AG04450 (cell line): Measurements from ENCODE around the gene PNPLA1. TPM values are rescaled to one million over a fixed set of nuclear protein-coding genes. Genes with fewer than 3 reads are reported as not detected.

ENCODE experiments used
- CTCF ChIA-PET: fragments of 300-600, 350-600 bp; formaldehyde crosslinking; extraction: SDS; loops from one replicate; lab custom pipeline; 2022; ENCODE audit warnings: antibody characterized with exemption, inconsistent platforms; lab: Charles Lee
- POLR2A ChIA-PET: fragments of 350-600 bp; formaldehyde crosslinking; extraction: SDS; loops from one replicate; lab custom pipeline; 2021; ENCODE audit warnings: antibody characterized with exemption, inconsistent platforms; lab: Yijun Ruan, JAX
- DNase-seq: peaks from one replicate; pipeline ENCODE4 v3.0.0-alpha.2; 2011; ENCODE audit warnings: low read depth, low spot score
- H3K27ac ChIP-seq: one replicate; pipeline ENCODE4 v1.5.1; 2012; ENCODE audit warnings: low read depth, low read length, control low read depth
- H3K27me3 ChIP-seq: one replicate; pipeline ENCODE4 v1.6.0; 2012; ENCODE audit warnings: low read length; ENCODE audit not compliant: control insufficient read depth, insufficient read depth
- H3K4me3 ChIP-seq: 2 replicates; pipeline ENCODE4 v1.5.1; 2011; ENCODE audit warnings: mild to moderate bottlenecking, low read depth, low read length, control low read depth
- H3K9me3 ChIP-seq: 2 replicates; pipeline ENCODE4 v1.5.1; 2012; ENCODE audit warnings: low read length; ENCODE audit not compliant: control insufficient read depth, insufficient read depth
- CTCF ChIP-seq: IDR thresholded peaks from 2 replicates; pipeline ENCODE4 v1.5.1; 2011; ENCODE audit warnings: low read depth, low read length, control low read depth, inconsistent platforms
- polyA plus RNA-seq: library from polyadenylated mRNA; depleted of rRNA; stranded (reverse); fragments of >200 nt; gene quantifications from 2 replicates; pipeline ENCODE4 v1.2.3, GENCODE V29; 2011

The PNPLA1 gene
- polyA plus RNA-seq, 1 experiment = not detected

- DNase-seq = no peak
- POLR2A ChIA-PET = no interaction called here
Measured at GRCh38 chr6:36241728-36242127, 28.1 kb upstream of the PNPLA1 start.

GRCh38 chr6:36242161-36242560, 27.7 kb upstream of the PNPLA1 start:
- Histone ChIP-seq H3K27me3 (no peaks in the 10 kb centered on the region), H3K27ac (no peak overlapping the region), H3K4me3 (no peak overlapping the region), H3K9me3 (no peaks in the 10 kb centered on the region; the same call in 1 of the 2 replicates)
- DNase-seq = no peak
- ChIA-PET POLR2A (interaction anchor here (0.7 kb wide), 1 partner anchor 369 kb away, joined by 3 read pairs; no protein-coding TSS in a partner anchor), CTCF (no interaction called here)
- TF ChIP-seq CTCF = no peak

More at GRCh38 chr6:36241728-36242127, 28.1 kb upstream of the PNPLA1 start:
- no peak overlapping the region for H3K4me3 ChIP-seq
- TF ChIP-seq CTCF = no peak
- no peaks in the 10 kb centered on the region for H3K27me3 ChIP-seq
- H3K27ac ChIP-seq = no peak overlapping the region
- CTCF ChIA-PET = no interaction called here
- H3K9me3 ChIP-seq = no peaks in the 10 kb centered on the region; the same call in 1 of the 2 replicates

- TF ChIP-seq CTCF = no peak
- DNase-seq = no peak
- Histone ChIP-seq H3K4me3 (no peak overlapping the region), H3K27ac (no peak overlapping the region), H3K9me3 (no peaks in the 10 kb centered on the region; the same call in 1 of the 2 replicates), H3K27me3 (no peaks in the 10 kb centered on the region)
- ChIA-PET POLR2A (interaction anchor here (0.6 to 0.7 kb wide), 2 partner anchors 14 to 368 kb away, joined by 3 to 4 read pairs; no protein-coding TSS in a partner anchor), CTCF (no interaction called here)
Measured at GRCh38 chr6:36242626-36243025, 27.2 kb upstream of the PNPLA1 start.

GRCh38 chr6:36243562-36244212, 26.2 kb upstream of the PNPLA1 start:
- Histone ChIP-seq H3K9me3 (no peaks in the 10 kb centered on the region; the same call in 1 of the 2 replicates), H3K4me3 (no peak overlapping the region), H3K27ac (no peak overlapping the region), H3K27me3 (no peaks in the 10 kb centered on the region)
- TF ChIP-seq CTCF = no peak
- ChIA-PET CTCF (interaction anchor here (0.7 kb wide), 1 partner anchor 10 kb away, joined by 3 read pairs; no protein-coding TSS in a partner anchor), POLR2A (no interaction called here)
- DNase-seq = no peak

GRCh38 chr6:36244641-36245280, 25.1 kb upstream of the PNPLA1 start:
- no peak for DNase-seq
- TF ChIP-seq CTCF = no peak
- no peaks in the 10 kb centered on the region; the same call in 1 of the 2 replicates for H3K9me3 ChIP-seq
- no peaks in the 10 kb centered on the region for H3K27me3 ChIP-seq
- ChIA-PET POLR2A (interaction anchor here (0.7 kb wide), 1 partner anchor 215 kb away, joined by 3 read pairs; no protein-coding TSS in a partner anchor), CTCF (interaction anchor here (0.8 kb wide), 1 partner anchor 688 kb away, joined by 3 read pairs; no protein-coding TSS in a partner anchor)
- H3K27ac ChIP-seq = no peak overlapping the region
- no peak overlapping the region for H3K4me3 ChIP-seq
